IMR-90 (cell line): ENCODE results near the gene TAF6L. TPM values are rescaled to one million over a fixed set of nuclear protein-coding genes. Genes with fewer than 3 reads are reported as not detected.
A peak's percentile ranks its signal among the peaks of the same experiment; 100 is the strongest.

Source experiments
- ATAC-seq: fragments of 200-7000 bp; cut with Tn5 transposase; 2 replicates; pipeline ENCODE4 v1.9.1; 2020; ENCODE audit warnings: low read depth, mild to moderate bottlenecking, moderate library complexity
- BruUV-seq: library from RNA; stranded (reverse); fragments of 400-500 nt; replicated peaks from 2 replicates; lab custom pipeline; 2021; lab: Mats Ljungman, UMichigan
- CTCF ChIA-PET: fragments of 300-600 bp; formaldehyde crosslinking; extraction: SDS; loops from one replicate; lab custom pipeline; 2021; ENCODE audit warnings: antibody characterized with exemption; lab: Yijun Ruan, JAX
- POLR2A ChIA-PET: fragments of 300-600 bp; sonication (Branson Sonifier 250); formaldehyde crosslinking; loops from one replicate; lab custom pipeline; 2022; ENCODE audit warnings: antibody characterized with exemption; ENCODE audit not compliant: unreplicated experiment; lab: Charles Lee
- DNase-seq: peaks from one replicate; pipeline ENCODE4 v3.0.0; 2013
- H2AFZ ChIP-seq: replicated peaks from 2 replicates; pipeline ENCODE3; 2013; ENCODE audit warnings: low read length, mild to moderate bottlenecking; ENCODE audit not compliant: poor library complexity
- H2AK5ac ChIP-seq: 2 replicates; pipeline ENCODE4 v1.6.1; 2013; ENCODE audit warnings: low read depth, low read length, inconsistent platforms
- H2AK9ac ChIP-seq: replicated peaks from 2 replicates; pipeline ENCODE3; 2013; ENCODE audit warnings: mild to moderate bottlenecking, low read depth, low read length, moderate library complexity; ENCODE audit not compliant: poor library complexity
- H2BK120ac ChIP-seq: 2 replicates; pipeline ENCODE4 v1.6.1; 2013; ENCODE audit warnings: low read depth, low read length, inconsistent platforms
- H2BK15ac ChIP-seq: 3 replicates; pipeline ENCODE4 v1.6.1; 2013; ENCODE audit warnings: low read depth, low read length, inconsistent platforms
- H2BK20ac ChIP-seq: 2 replicates; pipeline ENCODE4 v1.6.1; 2013; ENCODE audit warnings: low read depth, mild to moderate bottlenecking, inconsistent platforms, low read length, moderate library complexity
- H2BK5ac ChIP-seq: 2 replicates; pipeline ENCODE4 v1.6.1; 2013; ENCODE audit warnings: mild to moderate bottlenecking, low read depth, low read length, inconsistent platforms; ENCODE audit not compliant: poor library complexity, severe bottlenecking
- H3K14ac ChIP-seq: replicated peaks from 2 replicates; pipeline ENCODE4 v1.6.1; 2013; ENCODE audit warnings: low read depth, low read length, inconsistent platforms
- H3K18ac ChIP-seq: 2 replicates; pipeline ENCODE4 v1.6.1; 2013; ENCODE audit warnings: low read depth, low read length, control low read depth
- H3K23ac ChIP-seq: 2 replicates; pipeline ENCODE4 v1.6.1; 2013; ENCODE audit warnings: low read depth, low read length, inconsistent platforms
- H3K27ac ChIP-seq: 2 replicates; pipeline ENCODE4 v1.5.1; 2013; ENCODE audit warnings: mild to moderate bottlenecking, control low read depth, low read length; ENCODE audit not compliant: insufficient read depth
- H3K27me3 ChIP-seq: 2 replicates; pipeline ENCODE4 v1.6.1; 2013; ENCODE audit warnings: low read length; ENCODE audit not compliant: control insufficient read depth, insufficient read depth
- H3K36me3 ChIP-seq: 2 replicates; pipeline ENCODE4 v1.6.1; 2013; ENCODE audit warnings: low read length, mixed read lengths; ENCODE audit not compliant: control insufficient read depth, insufficient read depth
- H3K4ac ChIP-seq: 2 replicates; pipeline ENCODE4 v1.6.1; 2013; ENCODE audit warnings: low read depth, low read length, inconsistent platforms
- H3K4me1 ChIP-seq: 2 replicates; pipeline ENCODE4 v1.6.1; 2013; ENCODE audit warnings: low read length, mixed read lengths; ENCODE audit not compliant: control insufficient read depth, insufficient read depth
- H3K4me2 ChIP-seq: 2 replicates; pipeline ENCODE4 v1.6.1; 2013; ENCODE audit warnings: low read depth, mild to moderate bottlenecking, control low read depth, low read length, moderate library complexity
- H3K4me3 ChIP-seq: 2 replicates; pipeline ENCODE4 v1.5.1; 2013; ENCODE audit warnings: low read depth, mild to moderate bottlenecking, control low read depth, low read length, moderate library complexity; ENCODE audit not compliant: insufficient read depth
- H3K56ac ChIP-seq: 2 replicates; pipeline ENCODE4 v1.6.1; 2013; ENCODE audit warnings: low read length, inconsistent platforms; ENCODE audit not compliant: insufficient read depth; ENCODE audit errors: extremely low read depth
- H3K79me1 ChIP-seq, 2 experiments: 2 replicates each; pipeline ENCODE4 v1.6.1; 2013; ENCODE audit warnings: low read length in 2 of 2, inconsistent platforms in 1 of 2, low read depth in 1 of 2
- H3K9ac ChIP-seq: 2 replicates; pipeline ENCODE4 v1.6.1; 2013; ENCODE audit warnings: low read depth, low read length, control low read depth
- H3K9me1 ChIP-seq: 2 replicates; pipeline ENCODE4 v1.6.1; 2013; ENCODE audit warnings: low read length, inconsistent platforms; ENCODE audit not compliant: insufficient read depth
- H3K9me3 ChIP-seq: 2 replicates; pipeline ENCODE4 v1.6.1; 2013; ENCODE audit warnings: low read length; ENCODE audit not compliant: control insufficient read depth, insufficient read depth
- H4K20me1 ChIP-seq: 2 replicates; pipeline ENCODE4 v1.6.1; 2013; ENCODE audit warnings: low read length, inconsistent platforms; ENCODE audit not compliant: insufficient read depth
- H4K5ac ChIP-seq: 2 replicates; pipeline ENCODE4 v1.6.1; 2013; ENCODE audit warnings: mild to moderate bottlenecking, low read depth, low read length, control low read depth
- H4K8ac ChIP-seq, 2 experiments: 2 replicates each; pipeline ENCODE4 v1.6.1; 2013; ENCODE audit warnings: low read depth in 2 of 2, low read length in 2 of 2, control low read depth in 1 of 2, inconsistent platforms in 1 of 2
- H4K91ac ChIP-seq: 2 replicates; pipeline ENCODE4 v1.6.1; 2013; ENCODE audit warnings: low read depth, low read length, inconsistent platforms; ENCODE audit not compliant: insufficient read depth
- BHLHE40 ChIP-seq: fragments of 150-350 bp; IDR thresholded peaks from 2 replicates; pipeline ENCODE4 v1.6.1; 2016; ENCODE audit warnings: mild to moderate bottlenecking, low read depth, low read length
- CEBPB ChIP-seq: IDR thresholded peaks from 2 replicates; pipeline ENCODE4 v1.6.1; 2012; ENCODE audit warnings: low read depth, low read length, improper control_type of control experiment
- CHD1 ChIP-seq: IDR thresholded peaks from 2 replicates; pipeline ENCODE4 v1.6.1; 2012; ENCODE audit warnings: low read depth, low read length, improper control_type of control experiment
- CTCF ChIP-seq: conservative IDR thresholded peaks from 2 replicates; pipeline ENCODE4 v1.5.1; 2012; ENCODE audit warnings: mild to moderate bottlenecking, low read depth, low read length, improper control_type of control experiment
- FOS ChIP-seq: fragments of 150-350 bp; IDR thresholded peaks from 2 replicates; pipeline ENCODE4 v1.6.1; 2016; ENCODE audit warnings: low read depth, low read length
- MAFK ChIP-seq: IDR thresholded peaks from 2 replicates; pipeline ENCODE4 v1.6.1; 2012; ENCODE audit warnings: low read depth, low read length, improper control_type of control experiment
- MAZ ChIP-seq: IDR thresholded peaks from 2 replicates; pipeline ENCODE4 v1.6.1; 2012; ENCODE audit warnings: low read depth, mild to moderate bottlenecking, low read length, improper control_type of control experiment, moderate library complexity, borderline replicate concordance
- MXI1 ChIP-seq: IDR thresholded peaks from 2 replicates; pipeline ENCODE4 v1.6.1; 2012; ENCODE audit warnings: low read depth, mild to moderate bottlenecking, low read length, moderate library complexity, borderline replicate concordance
- NFE2L2 ChIP-seq: fragments of 150-350 bp; IDR thresholded peaks from 2 replicates; pipeline ENCODE4 v1.6.1; 2016; ENCODE audit warnings: low read depth, mild to moderate bottlenecking, low read length
- POLR2A ChIP-seq: IDR thresholded peaks from 2 replicates; pipeline ENCODE4 v1.6.1; 2012; ENCODE audit warnings: mild to moderate bottlenecking, low read depth, low read length
- RAD21 ChIP-seq: IDR thresholded peaks from 2 replicates; pipeline ENCODE4 v1.6.1; 2012; ENCODE audit warnings: low read length, improper control_type of control experiment
- RCOR1 ChIP-seq: IDR thresholded peaks from 2 replicates; pipeline ENCODE4 v1.6.1; 2012; ENCODE audit warnings: mild to moderate bottlenecking, low read length, improper control_type of control experiment; ENCODE audit not compliant: insufficient replicate concordance
- RFX5 ChIP-seq: IDR thresholded peaks from 2 replicates; pipeline ENCODE4 v1.8.0; 2012; ENCODE audit warnings: low read depth, mild to moderate bottlenecking, low read length, moderate library complexity
- SMC3 ChIP-seq: fragments of 150-350 bp; IDR thresholded peaks from 2 replicates; pipeline ENCODE4 v1.6.1; 2016; ENCODE audit warnings: low read depth, mild to moderate bottlenecking, antibody characterized with exemption, low read length, moderate library complexity
- USF2 ChIP-seq: fragments of 150-350 bp; IDR thresholded peaks from 2 replicates; pipeline ENCODE4 v1.6.1; 2017; ENCODE audit warnings: mild to moderate bottlenecking, antibody characterized with exemption, low read length, low read depth
- WGBS, 2 experiments: methylation state at CpG; one replicate each; pipeline versions ENCODE4 v1.1.5 to v1.1.7; 2013; ENCODE audit warnings: missing lambda C conversion rate in 2 of 2; ENCODE audit not compliant: insufficient read length in 1 of 2; ENCODE audit errors: extremely low coverage in 2 of 2; 5-methylcytosine and 5-hydroxymethylcytosine counted together
- dilution Hi-C: fragments of 300-500 bp; cut with HindIII; formaldehyde crosslinking; loops from one replicate; pipeline ENCODE4 v1.14.3; 2018; ENCODE audit warnings: low sequenced_read_pairs; ENCODE audit not compliant: unreplicated experiment
- in situ Hi-C: fragments of 300-500 bp; cut with MboI; formaldehyde crosslinking; loops from 3 replicates; pipeline ENCODE4 v1.14.3; 2019; ENCODE audit warnings: low sequenced_read_pairs, inconsistent platforms, mixed read lengths
- intact Hi-C: fragments of 100-400 bp; cut with micrococcal nuclease; formaldehyde crosslinking; loops from 2 replicates; pipeline ENCODE4 v1.10.0; 2022
- polyA plus RNA-seq, 3 experiments: library from polyadenylated mRNA; depleted of rRNA; stranded (reverse); fragments of >200 nt; gene quantifications; 2 replicates each; pipeline ENCODE4 v1.2.3, GENCODE V29; 2012; ENCODE audit warnings: low replicate concordance in 1 of 3
- total RNA-seq: library from RNA; depleted of rRNA; stranded (reverse); fragments of >200 nt; gene quantifications from 2 replicates; pipeline ENCODE4 v1.2.3, GENCODE V29; 2012

Gene TAF6L
- total and polyA plus RNA-seq, 2 of the 4 experiments (the other 2 are of a cell fraction) = 9.5 to 13.5 TPM

GRCh38 chr11:62726156-62726914 lies 44.9 kb upstream of the TAF6L start:
- H3K27ac ChIP-seq = peak overlapping the region; percentile 96
- H4K91ac ChIP-seq = peak overlapping the region; percentile 52
- no peak for DNase-seq
- peak overlapping the region; percentile 85 for H3K4me3 ChIP-seq
- H3K4me2 ChIP-seq = peak overlapping the region; percentile 99
- peaks cover 48% of the 10 kb centered on the region for H4K20me1 ChIP-seq
- H2BK5ac ChIP-seq = peak overlapping the region; percentile 97
- peak overlapping the region; percentile 79 for H3K56ac ChIP-seq
- intact Hi-C loops = loop anchor here (5.0 kb wide), 2 partner anchors 36 to 136 kb away; partner anchors contain the start of gene POLR2G
- H3K4me1 ChIP-seq = peaks cover 6% of the 10 kb centered on the region
- no peak overlapping the region for H4K5ac ChIP-seq
- peak overlapping the region; percentile 87 for H3K9ac ChIP-seq
- 1% methylated on average over 32 of the region's 51 CpGs; no CpG with 5 or more reads in 1 of the 2 experiments for WGBS, 2 experiments
- H3K9me1 ChIP-seq = peaks cover 4% of the 10 kb centered on the region; the same call in 1 of the 2 replicates
- H2AK9ac ChIP-seq = peak overlapping the region; percentile 76
- peak overlapping the region; percentile 61 for H2AK5ac ChIP-seq
- ATAC-seq = no peak
- ChIA-PET POLR2A (interaction anchor here (1.0 to 1.2 kb wide), 2 partner anchors 20 to 27 kb away, joined by 6 to 11 read pairs; partner anchors contain the start of gene ZBTB3), CTCF (no interaction called here)
- H2BK20ac ChIP-seq = no peak overlapping the region
- H2BK15ac ChIP-seq = no peak overlapping the region
- H3K9me3 ChIP-seq = no peaks in the 10 kb centered on the region
- peak overlapping the region; percentile 92 for H2AFZ ChIP-seq
- BruUV-seq = no TSS peak
- H3K79me1 ChIP-seq = peaks cover 21 to 38% of the 10 kb centered on the region in 2 experiments
- peaks cover 22% of the 10 kb centered on the region for H3K36me3 ChIP-seq
- H3K14ac ChIP-seq = peak overlapping the region; percentile 82
- H2BK120ac ChIP-seq = no peak overlapping the region
- in situ Hi-C loops = no loop called here
- peak overlapping the region; percentile 69 for H3K4ac ChIP-seq
- H3K27me3 ChIP-seq = no peaks in the 10 kb centered on the region
- H3K23ac ChIP-seq = peak overlapping the region; percentile 88
- peak overlapping the region in 1 of 2 experiments; percentile 31; a peak in 2 of 4 replicates for H4K8ac ChIP-seq
- H3K18ac ChIP-seq = no peak overlapping the region
- dilution Hi-C loops = no loop called here
- TF ChIP-seq MXI1 = no peak
- TF ChIP-seq CEBPB = no peak
- TF ChIP-seq RFX5 = no peak
- TF ChIP-seq BHLHE40 = no peak
- no peak for TF ChIP-seq MAFK
- TF ChIP-seq USF2 = no peak
- TF ChIP-seq RCOR1 = no peak
- TF ChIP-seq RAD21 = no peak
- no peak for TF ChIP-seq NFE2L2
- TF ChIP-seq CHD1 = no peak
- TF ChIP-seq CTCF = no peak
- no peak for TF ChIP-seq FOS
- TF ChIP-seq POLR2A = no peak
- TF ChIP-seq MAZ = no peak
- no peak for TF ChIP-seq SMC3
